Small intestine (tissue), 7 donors: ENCODE measurements around the gene MMP19. TPM values are rescaled to one million over a fixed set of nuclear protein-coding genes. Genes with fewer than 3 reads are reported as not detected.

ENCODE experiments used
- DNase-seq, 2 donors: peaks; one replicate each; pipeline versions ENCODE4 v3.0.0 to v3.0.0-alpha.2; 2013
- FAIRE-seq: peaks from 2 replicates; lab custom pipeline; 2012; peaks lifted over from hg19 to GRCh38; lab: Jason Lieb, UNC
- H3K27ac ChIP-seq, 3 donors: one replicate each; pipeline ENCODE4 v1.5.1; 2013; ENCODE audit warnings: low read length in 2 of 3, mild to moderate bottlenecking in 2 of 3, control low read depth in 1 of 3, inconsistent platforms in 1 of 3, low read depth in 1 of 3, moderate library complexity in 1 of 3
- H3K27me3 ChIP-seq, 3 donors: one replicate each; pipeline ENCODE4 v1.6.1; 2013; ENCODE audit warnings: low read length in 3 of 3, inconsistent platforms in 1 of 3; ENCODE audit not compliant: control insufficient read depth in 3 of 3, insufficient read depth in 3 of 3
- H3K36me3 ChIP-seq, 3 donors: one replicate each; pipeline ENCODE4 v1.6.1; 2013; ENCODE audit warnings: low read length in 3 of 3, inconsistent platforms in 1 of 3, low read depth in 1 of 3, mild to moderate bottlenecking in 1 of 3, moderate library complexity in 1 of 3; ENCODE audit not compliant: control insufficient read depth in 3 of 3, insufficient read depth in 2 of 3
- H3K4me1 ChIP-seq, 3 donors: one replicate each; pipeline ENCODE4 v1.6.1; 2013; ENCODE audit warnings: low read length in 2 of 3, inconsistent platforms in 1 of 3, low read depth in 1 of 3, mild to moderate bottlenecking in 1 of 3, moderate library complexity in 1 of 3; ENCODE audit not compliant: control insufficient read depth in 3 of 3, insufficient read depth in 2 of 3
- H3K4me3 ChIP-seq, 3 donors: one replicate each; pipeline ENCODE4 v1.5.1; 2013; ENCODE audit warnings: low read length in 3 of 3, control low read depth in 1 of 3, inconsistent platforms in 1 of 3, low read depth in 1 of 3, mild to moderate bottlenecking in 1 of 3, moderate library complexity in 1 of 3
- H3K9me3 ChIP-seq, 2 donors: one replicate each; pipeline ENCODE4 v1.6.1; 2013; ENCODE audit warnings: low read depth in 1 of 2, low read length in 1 of 2; ENCODE audit not compliant: control insufficient read depth in 2 of 2, insufficient read depth in 1 of 2
- WGBS, 3 donors: extraction: QIAGEN DNeasy Blood & Tissue Kit; methylation state at CpG; one replicate each; pipeline ENCODE4 v1.1.7; 2013; 5-methylcytosine and 5-hydroxymethylcytosine counted together
- polyA plus RNA-seq, 4 donors: library from polyadenylated mRNA; stranded (reverse) in 3 of 4; unstranded in 1 of 4; fragments of 200-250 nt in 3 of 4; fragments of 120-200 nt in 1 of 4; gene quantifications; one replicate each; pipeline versions ENCODE4 v1.2.1 to v1.2.3, GENCODE V29; 2013
- donor health status: healthy with polysubstance abuse.
- donor health status: control.
- donor health status: control.
- donor health status: Bipolar disorder and iron deficiency.
- donor health status: healthy.

The MMP19 gene
- polyA plus RNA-seq, 4 donors = 0.54 to 4.1 (median 1.3) TPM; not detected in 1

GRCh38 chr12:55818140-55818728 is 24.5 kb downstream of the MMP19 start:
- H3K27ac ChIP-seq = peak overlapping the region; percentile 56 to 80 (median 67)
- DNase-seq (no peak), FAIRE-seq (no peak)
- peak overlapping the region; percentile 66 to 88 (median 71) for H3K4me3 ChIP-seq
- H3K4me1 ChIP-seq = peaks cover 0 to 23% (median 6%) of the 10 kb centered on the region in 3 donors
- WGBS, 3 donors = 0 to 1% (median 1%) methylated on average over 16 to 17 of the region's 17 CpGs
- no peaks in the 10 kb centered on the region for H3K9me3 ChIP-seq
- no peaks in the 10 kb centered on the region for H3K27me3 ChIP-seq
- H3K36me3 ChIP-seq = peaks cover 10 to 48% (median 13%) of the 10 kb centered on the region in 3 donors

- H3K4me3 ChIP-seq = peak within 1 kb of the TSS; percentile 73 to 93 (median 88)
- peaks cover 0 to 18% (median 3%) of the 10 kb centered on the region in 3 donors for H3K4me1 ChIP-seq
- FAIRE-seq = peak; percentile 89
- H3K27ac ChIP-seq = peak within 1 kb of the TSS; percentile 68 to 91 (median 88)
- peak; percentile 99 to 100 for DNase-seq
- no peaks in the 10 kb centered on the region for H3K9me3 ChIP-seq
- H3K36me3 ChIP-seq = peaks cover 10 to 45% (median 13%) of the 10 kb centered on the region in 3 donors
- WGBS, 3 donors = 0% methylated on average over 37 to 38 of the region's 38 CpGs
- no peaks in the 10 kb centered on the region for H3K27me3 ChIP-seq
Observed at GRCh38 chr12:55817345-55818139, 25.2 kb downstream of the MMP19 start, which contains the start of the genes ORMDL2 and SARNP. ORMDL2 (plus strand) TSS chr12:55818041; CDS start chr12:55819000, 959 bp downstream. SARNP (minus strand) TSS chr12:55817724; CDS start chr12:55817701, 23 bp downstream.

- Histone ChIP-seq H3K27ac (peak overlapping the region; percentile 68 to 91 (median 88)), H3K4me1 (peaks cover 0 to 18% (median 3%) of the 10 kb centered on the region in 3 donors), H3K4me3 (peak overlapping the region; percentile 73 to 93 (median 88)), H3K9me3 (no peaks in the 10 kb centered on the region), H3K36me3 (peaks cover 8 to 38% (median 9%) of the 10 kb centered on the region in 3 donors), H3K27me3 (no peaks in the 10 kb centered on the region)
- no peak for FAIRE-seq
- no peak for DNase-seq
- 0 to 1% (median 0%) methylated on average over 14 of the region's 14 CpGs for WGBS, 3 donors
Observed at GRCh38 chr12:55816881-55817344, 25.8 kb downstream of the MMP19 start.

GRCh38 chr12:55815473-55815872 is 27.3 kb downstream of the MMP19 start:
- Histone ChIP-seq H3K9me3 (no peaks in the 10 kb centered on the region), H3K4me3 (no peak overlapping the region), H3K27me3 (no peaks in the 10 kb centered on the region), H3K36me3 (peaks cover 2 to 36% (median 4%) of the 10 kb centered on the region in 3 donors), H3K4me1 (peaks cover 0 to 18% (median 3%) of the 10 kb centered on the region in 3 donors), H3K27ac (no peak overlapping the region)
- DNase-seq (no peak), FAIRE-seq (no peak)
- WGBS, 3 donors = 78 to 82% (median 81%) methylated on average over 12 of the region's 12 CpGs

- Histone ChIP-seq H3K4me1 (peaks cover 0 to 17% (median 3%) of the 10 kb centered on the region in 3 donors), H3K9me3 (no peaks in the 10 kb centered on the region), H3K4me3 (no peak overlapping the region), H3K27me3 (no peaks in the 10 kb centered on the region), H3K36me3 (peaks cover 0 to 37% (median 4%) of the 10 kb centered on the region in 3 donors), H3K27ac (no peak overlapping the region)
- FAIRE-seq (no peak), DNase-seq (no peak)
Observed at GRCh38 chr12:55814257-55814656, 28.5 kb downstream of the MMP19 start.

- Histone ChIP-seq H3K27me3 (no peaks in the 10 kb centered on the region), H3K27ac (no peak overlapping the region), H3K4me3 (no peak overlapping the region), H3K4me1 (peaks cover 0 to 11% (median 3%) of the 10 kb centered on the region in 3 donors), H3K36me3 (peaks cover 3 to 47% (median 5%) of the 10 kb centered on the region in 3 donors), H3K9me3 (no peaks in the 10 kb centered on the region)
- WGBS, 3 donors = 28 to 39% (median 32%) methylated on average over 1 of the region's 1 CpG
- no peak for FAIRE-seq
- no peak for DNase-seq
Observed at GRCh38 chr12:55812088-55812487, 30.6 kb downstream of the MMP19 start.

GRCh38 chr12:55809274-55809673 is 33.5 kb downstream of the MMP19 start:
- H3K27me3 ChIP-seq = no peaks in the 10 kb centered on the region
- H3K4me1 ChIP-seq = no peaks in the 10 kb centered on the region
- H3K4me3 ChIP-seq = no peak overlapping the region
- FAIRE-seq = no peak
- H3K27ac ChIP-seq = no peak overlapping the region
- WGBS, 3 donors = 84 to 88% (median 86%) methylated on average over 5 of the region's 5 CpGs
- peaks cover 3 to 49% (median 5%) of the 10 kb centered on the region in 3 donors for H3K36me3 ChIP-seq
- DNase-seq = no peak
- no peaks in the 10 kb centered on the region for H3K9me3 ChIP-seq

- H3K4me1 ChIP-seq = no peaks in the 10 kb centered on the region
- no peak overlapping the region for H3K4me3 ChIP-seq
- no peak overlapping the region for H3K27ac ChIP-seq
- peak in 1 of 2 donors; percentile 52 for DNase-seq
- WGBS, 3 donors = 49 to 80% (median 59%) methylated on average over 8 of the region's 8 CpGs
- FAIRE-seq = no peak
- H3K36me3 ChIP-seq = peaks cover 3 to 51% (median 3%) of the 10 kb centered on the region in 3 donors
- no peaks in the 10 kb centered on the region for H3K9me3 ChIP-seq
- H3K27me3 ChIP-seq = no peaks in the 10 kb centered on the region
Observed at GRCh38 chr12:55806982-55807381, 35.8 kb downstream of the MMP19 start.
